AG09319 (cell line): ENCODE data around the gene VTI1A.

Experiments used
- DNase-seq: peaks from one replicate; pipeline ENCODE4 v3.0.0-alpha.2; 2010; ENCODE audit warnings: low read depth; ENCODE audit errors: extremely low read depth
- TF ChIP-seq, protein P1 (sequence below): IDR thresholded peaks from 2 replicates; pipeline ENCODE4 v1.5.1; 2011; ENCODE audit warnings: low read depth, mild to moderate bottlenecking, inconsistent platforms, low read length, moderate library complexity

Gene VTI1A

GRCh38 chr10:112821663-112822062 is 374.6 kb downstream of the VTI1A start:
- DNase-seq, result no peak
- TF ChIP-seq, protein P1, sequence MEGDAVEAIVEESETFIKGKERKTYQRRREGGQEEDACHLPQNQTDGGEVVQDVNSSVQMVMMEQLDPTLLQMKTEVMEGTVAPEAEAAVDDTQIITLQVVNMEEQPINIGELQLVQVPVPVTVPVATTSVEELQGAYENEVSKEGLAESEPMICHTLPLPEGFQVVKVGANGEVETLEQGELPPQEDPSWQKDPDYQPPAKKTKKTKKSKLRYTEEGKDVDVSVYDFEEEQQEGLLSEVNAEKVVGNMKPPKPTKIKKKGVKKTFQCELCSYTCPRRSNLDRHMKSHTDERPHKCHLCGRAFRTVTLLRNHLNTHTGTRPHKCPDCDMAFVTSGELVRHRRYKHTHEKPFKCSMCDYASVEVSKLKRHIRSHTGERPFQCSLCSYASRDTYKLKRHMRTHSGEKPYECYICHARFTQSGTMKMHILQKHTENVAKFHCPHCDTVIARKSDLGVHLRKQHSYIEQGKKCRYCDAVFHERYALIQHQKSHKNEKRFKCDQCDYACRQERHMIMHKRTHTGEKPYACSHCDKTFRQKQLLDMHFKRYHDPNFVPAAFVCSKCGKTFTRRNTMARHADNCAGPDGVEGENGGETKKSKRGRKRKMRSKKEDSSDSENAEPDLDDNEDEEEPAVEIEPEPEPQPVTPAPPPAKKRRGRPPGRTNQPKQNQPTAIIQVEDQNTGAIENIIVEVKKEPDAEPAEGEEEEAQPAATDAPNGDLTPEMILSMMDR, result no peak

- TF ChIP-seq, protein P1, result no peak
- DNase-seq, result no peak
Measured at GRCh38 chr10:112823007-112823406, 376.0 kb downstream of the VTI1A start.

- DNase-seq, result no peak
- TF ChIP-seq, protein P1, result no peak
Measured at GRCh38 chr10:112823604-112824003, 376.6 kb downstream of the VTI1A start.

DNA sequence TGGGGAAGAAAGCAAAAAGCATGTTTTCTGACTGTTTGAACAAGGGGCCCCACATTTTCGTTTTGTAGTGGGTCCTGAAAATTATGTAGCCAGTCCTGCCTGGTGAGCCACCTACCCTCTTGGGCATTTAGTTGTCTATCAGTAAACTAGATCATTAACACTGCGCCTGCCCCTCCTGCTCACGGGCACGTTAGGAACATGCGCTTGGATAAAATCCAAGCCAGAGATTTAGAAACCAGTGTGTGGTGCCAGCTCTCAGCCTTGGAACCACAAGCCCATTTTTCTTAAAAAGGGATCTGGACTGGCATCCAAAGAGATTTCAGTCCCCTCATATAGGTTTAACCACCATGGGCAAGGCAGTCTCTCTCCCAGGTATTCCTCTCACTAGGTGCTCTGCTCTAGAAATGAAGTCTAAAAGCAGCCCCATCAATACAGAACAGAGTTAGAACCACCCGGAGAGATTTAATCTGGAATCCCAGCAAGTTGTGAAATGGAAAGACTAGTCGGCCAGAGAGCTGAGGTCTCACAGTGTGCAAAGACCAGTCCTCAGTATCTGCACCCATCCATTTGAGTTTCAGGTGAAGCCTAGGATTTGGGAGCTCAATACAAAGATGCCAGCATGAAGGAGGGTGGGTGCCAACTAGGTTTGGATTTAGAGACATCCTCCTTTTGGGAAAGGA is 379.1 kb downstream of the VTI1A start:
- no peak for DNase-seq
- TF ChIP-seq, protein P1, result no peak

- DNase-seq, result no peak
- TF ChIP-seq, protein P1, result no peak
Measured at GRCh38 chr10:112827086-112827485, 380.1 kb downstream of the VTI1A start.

DNA sequence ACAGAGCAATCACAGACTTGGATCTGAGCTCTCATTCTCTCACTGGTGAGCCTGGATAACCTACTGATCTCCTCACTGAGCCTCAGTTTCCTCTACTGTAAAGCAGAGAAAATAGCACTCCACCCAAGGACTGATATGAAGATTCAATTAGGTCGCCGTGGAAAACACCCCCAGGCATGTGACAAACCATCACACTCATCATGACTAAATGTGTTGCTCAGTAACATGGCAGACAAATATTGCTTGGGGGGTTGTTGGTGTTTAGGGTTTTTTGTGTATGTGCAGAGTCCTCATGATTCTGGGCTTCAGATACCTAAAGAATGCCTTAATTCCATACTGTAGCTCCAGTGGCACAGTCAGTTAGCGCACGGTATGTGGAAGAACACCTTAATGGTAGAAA is 380.9 kb downstream of the VTI1A start:
- no peak for DNase-seq
- TF ChIP-seq, protein P1, result no peak

DNA sequence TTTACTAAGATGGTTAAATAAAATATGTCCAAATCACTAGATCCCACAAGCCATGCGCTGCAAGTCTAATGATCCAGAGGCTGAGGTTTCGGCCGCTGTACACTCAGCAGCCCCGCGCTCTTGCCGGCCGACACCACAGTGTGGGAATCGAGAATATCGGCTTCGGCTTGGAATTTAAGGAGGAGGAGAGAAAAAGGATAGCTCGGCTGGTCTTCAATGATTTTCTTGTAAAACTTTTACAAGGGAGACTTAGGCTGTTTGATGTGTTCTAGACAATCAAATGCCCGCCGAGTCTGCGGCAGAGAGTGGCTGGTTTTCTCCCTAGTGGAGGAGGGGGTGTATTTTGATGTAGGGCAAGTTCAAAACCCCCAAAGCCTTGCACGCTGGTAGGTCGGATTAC is 384.8 kb downstream of the VTI1A start:
- no peak for DNase-seq
- TF ChIP-seq, protein P1, result no peak
